Kidney epithelial cell (primary cell): ENCODE data around the gene MYO7B. TPM values are rescaled to one million over a fixed set of nuclear protein-coding genes. Genes with fewer than 3 reads are reported as not detected.
"Not testable (repeated sequence)": the region's sequence is repeated elsewhere in the genome, so short reads cannot be mapped to it uniquely, and the experiment has no call there.

Experiments used
- DNase-seq: peaks from one replicate; pipeline ENCODE4 v3.0.0-alpha.2; 2010; ENCODE audit warnings: low read depth
- H3K27me3 ChIP-seq: 2 replicates; pipeline ENCODE4 v1.6.0; 2011; ENCODE audit warnings: low read length; ENCODE audit not compliant: control insufficient read depth, insufficient read depth
- H3K36me3 ChIP-seq: 2 replicates; pipeline ENCODE4 v1.5.1; 2011; ENCODE audit warnings: low read length; ENCODE audit not compliant: control insufficient read depth, insufficient read depth
- H3K4me3 ChIP-seq: 2 replicates; pipeline ENCODE4 v1.5.1; 2011; ENCODE audit warnings: low read depth, mild to moderate bottlenecking, control low read depth, low read length
- total RNA-seq: library from RNA; depleted of rRNA; stranded (reverse); fragments of >200 nt; gene quantifications from 2 replicates; pipeline ENCODE4 v1.2.3, GENCODE V29; 2015
- TF ChIP-seq, protein P1 (sequence below): IDR thresholded peaks from 2 replicates; pipeline ENCODE4 v1.5.1; 2011; ENCODE audit warnings: mild to moderate bottlenecking, moderate library complexity, low read length, control low read depth, inconsistent platforms; ENCODE audit not compliant: insufficient read depth, poor library complexity, severe bottlenecking

Gene MYO7B
- total RNA-seq, 1 donor from 2014 or later: 0.50 TPM

DNA sequence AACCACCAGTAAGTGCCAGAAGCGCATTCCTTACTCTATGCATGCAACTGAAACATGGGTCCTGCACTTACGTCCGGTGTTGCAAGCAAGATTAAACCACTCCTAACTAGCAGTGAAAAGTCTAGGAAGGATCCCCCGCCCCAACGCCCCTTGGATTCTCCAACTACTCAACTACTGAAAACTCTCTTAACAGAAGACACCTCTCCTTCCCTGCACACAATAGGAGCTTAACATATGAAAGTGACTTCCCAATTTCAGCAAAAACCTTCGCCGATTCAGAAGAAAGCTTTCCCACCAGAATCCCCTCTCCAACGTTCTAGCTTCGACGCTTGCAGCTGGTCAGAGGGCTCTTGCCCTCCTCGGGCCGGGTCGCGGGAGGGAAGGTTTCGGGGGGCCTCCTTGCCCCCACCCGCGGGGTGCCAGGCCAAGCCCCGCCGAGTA, 9.8 kb upstream of the MYO7B start:
- Histone ChIP-seq H3K27me3 (no peaks in the 10 kb centered on the region), H3K4me3 (peak overlapping the region; percentile 87), H3K36me3 (no peaks in the 10 kb centered on the region)
- TF ChIP-seq, protein P1, sequence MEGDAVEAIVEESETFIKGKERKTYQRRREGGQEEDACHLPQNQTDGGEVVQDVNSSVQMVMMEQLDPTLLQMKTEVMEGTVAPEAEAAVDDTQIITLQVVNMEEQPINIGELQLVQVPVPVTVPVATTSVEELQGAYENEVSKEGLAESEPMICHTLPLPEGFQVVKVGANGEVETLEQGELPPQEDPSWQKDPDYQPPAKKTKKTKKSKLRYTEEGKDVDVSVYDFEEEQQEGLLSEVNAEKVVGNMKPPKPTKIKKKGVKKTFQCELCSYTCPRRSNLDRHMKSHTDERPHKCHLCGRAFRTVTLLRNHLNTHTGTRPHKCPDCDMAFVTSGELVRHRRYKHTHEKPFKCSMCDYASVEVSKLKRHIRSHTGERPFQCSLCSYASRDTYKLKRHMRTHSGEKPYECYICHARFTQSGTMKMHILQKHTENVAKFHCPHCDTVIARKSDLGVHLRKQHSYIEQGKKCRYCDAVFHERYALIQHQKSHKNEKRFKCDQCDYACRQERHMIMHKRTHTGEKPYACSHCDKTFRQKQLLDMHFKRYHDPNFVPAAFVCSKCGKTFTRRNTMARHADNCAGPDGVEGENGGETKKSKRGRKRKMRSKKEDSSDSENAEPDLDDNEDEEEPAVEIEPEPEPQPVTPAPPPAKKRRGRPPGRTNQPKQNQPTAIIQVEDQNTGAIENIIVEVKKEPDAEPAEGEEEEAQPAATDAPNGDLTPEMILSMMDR: no peak
- no peak for DNase-seq

- H3K27me3 ChIP-seq: no peaks in the 10 kb centered on the region
- peak; percentile 85 for DNase-seq
- peak within 1 kb of the TSS; percentile 87 for H3K4me3 ChIP-seq
- H3K36me3 ChIP-seq: no peaks in the 10 kb centered on the region
- TF ChIP-seq, protein P1: no peak
These were observed 9.1 kb upstream of the MYO7B start, which contains the start of gene IWS1 for GRCh38 chr2:127526132-127527000. Gene IWS1 (minus strand): TSS chr2:127526489. CDS start chr2:127526208, 281 bp downstream.

DNA sequence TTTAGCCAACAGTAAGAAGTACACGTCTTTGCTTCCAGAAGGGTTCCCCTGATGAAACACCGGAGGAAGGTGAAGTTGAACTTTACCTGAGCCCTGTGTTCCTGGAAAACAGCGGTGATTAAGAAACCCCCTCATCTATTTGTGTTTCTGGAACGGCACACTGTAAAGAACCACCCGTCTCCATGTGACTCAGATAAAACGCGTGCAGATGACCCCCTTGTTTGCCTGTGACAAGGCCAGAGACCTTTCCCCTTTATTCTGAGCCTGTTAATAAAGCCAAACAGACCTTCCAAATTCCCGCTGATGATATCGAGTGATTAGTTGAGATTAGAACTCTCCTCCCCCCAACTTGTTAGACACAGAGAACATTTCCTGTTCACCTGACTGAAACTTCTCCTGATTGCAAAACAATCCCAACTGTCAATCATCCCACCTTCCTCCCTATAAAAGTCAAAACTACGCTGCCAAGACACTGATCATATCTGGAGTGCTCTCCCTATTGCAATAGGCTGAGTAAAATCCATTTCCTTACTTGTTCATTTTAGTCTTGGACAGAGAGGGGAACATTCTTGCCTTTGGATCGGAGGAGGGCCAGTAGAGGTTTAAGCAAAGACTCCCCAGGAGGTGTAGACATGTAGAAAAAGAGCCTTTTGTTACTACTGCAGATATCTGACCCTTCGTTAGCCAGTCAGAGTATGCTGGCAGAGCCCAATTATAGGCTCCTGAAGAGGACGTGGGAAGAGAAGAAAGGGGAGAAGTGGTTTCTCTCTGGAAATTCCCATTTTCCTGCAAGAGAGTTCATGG, 8.3 kb upstream of the MYO7B start:
- Histone ChIP-seq H3K27me3 (no peaks in the 10 kb centered on the region), H3K36me3 (no peaks in the 10 kb centered on the region), H3K4me3 (peak overlapping the region; percentile 87)
- TF ChIP-seq, protein P1: no peak
- no peak for DNase-seq

DNA sequence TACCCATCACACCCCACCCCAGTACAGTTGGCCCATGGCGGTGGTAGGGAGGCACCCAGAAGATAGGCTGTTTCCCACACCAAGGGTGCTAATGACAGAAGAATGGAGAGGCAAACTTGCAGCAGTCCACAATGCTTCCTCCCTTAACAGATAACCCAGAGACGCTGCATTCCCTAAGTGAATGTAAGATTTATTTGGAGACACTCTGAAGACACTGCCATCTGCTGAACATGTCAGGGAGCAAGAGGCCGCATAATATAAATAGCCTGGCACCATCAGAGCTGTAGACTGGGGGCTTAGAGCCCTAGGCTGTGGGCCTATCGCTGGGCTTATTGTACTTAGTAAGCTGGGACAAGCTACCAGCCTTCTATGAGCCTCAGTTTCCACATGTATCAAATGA, 7.0 kb upstream of the MYO7B start:
- Histone ChIP-seq H3K36me3 (no peaks in the 10 kb centered on the region), H3K27me3 (no peaks in the 10 kb centered on the region), H3K4me3 (no peak overlapping the region)
- DNase-seq: no peak
- TF ChIP-seq, protein P1: no peak

GRCh38 chr2:127529416-127529815, 6.1 kb upstream of the MYO7B start:
- DNase-seq, H3K4me3 ChIP-seq, H3K36me3 ChIP-seq, H3K27me3 ChIP-seq: not testable (repeated sequence)
